Measurements from ENCODE around the gene ZNF567.

ZNF567 gene

DNA sequence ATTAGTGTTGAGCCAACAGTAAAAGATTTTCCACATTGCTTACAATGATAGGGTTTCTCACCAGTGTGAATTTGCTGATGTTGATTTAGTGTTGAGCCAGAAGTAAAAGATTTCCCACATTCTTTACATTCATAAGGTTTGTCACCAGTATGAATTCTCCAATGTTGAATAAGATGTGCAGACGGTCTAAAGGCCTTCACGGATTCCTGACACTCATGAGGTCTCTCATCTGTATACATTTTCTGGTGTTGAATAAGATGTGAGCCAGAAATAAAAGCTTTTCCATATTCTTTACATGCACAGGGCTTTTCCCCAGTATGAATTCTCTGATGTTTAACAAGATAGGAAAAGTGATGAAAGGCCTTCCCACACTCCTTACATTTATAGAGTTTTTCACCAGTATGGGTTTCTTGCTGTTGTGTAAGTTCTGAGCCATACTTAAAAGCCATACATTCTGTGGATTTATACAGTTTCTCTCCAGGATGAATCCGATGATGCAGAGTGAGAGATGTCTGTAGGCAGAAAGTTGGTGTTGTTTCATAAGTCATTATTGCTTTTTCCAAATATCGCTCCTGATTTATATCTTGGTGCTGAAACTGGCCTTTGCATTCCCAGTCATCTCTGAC lies 62.8 kb downstream of the ZNF567 start:
- H3K23ac ChIP-seq (ENCODE audit: low read depth, low read length, poor library complexity), result no peak overlapping the region
- no CpG with 5 or more reads among the region's 4 CpGs for WGBS, 2 donors (ENCODE audit: extremely low coverage in 2 of 2, insufficient read length in 2 of 2, insufficient replicate concordance in 1 of 2)
- H3K4me2 ChIP-seq (ENCODE audit: insufficient read depth, low read length, poor library complexity, severe bottlenecking), result no peak overlapping the region
- DNase-seq (ENCODE audit: low spot score), result no peak
- H2BK12ac ChIP-seq (ENCODE audit: low read length), result no peak overlapping the region
- no peak overlapping the region for H4K91ac ChIP-seq (ENCODE audit: low read depth, low read length, poor library complexity)
- no peak overlapping the region for H3K4me3 ChIP-seq (ENCODE audit: low read length in 2 of 2)
- H3K79me1 ChIP-seq (ENCODE audit: low read depth, low read length), result no peaks in the 10 kb centered on the region
- no peak overlapping the region for H3K27ac ChIP-seq (replicated peaks; ENCODE audit: low read length)
- no peak overlapping the region for H3K18ac ChIP-seq (ENCODE audit: low read length)
- H3K4me1 ChIP-seq (ENCODE audit: control insufficient read depth in 2 of 2, insufficient read depth in 1 of 2, low read depth in 1 of 2, low read length in 2 of 2), result no peaks in the 10 kb centered on the region
- peaks cover 56 to 99% of the 10 kb centered on the region in 2 donors for H3K36me3 ChIP-seq (replicated peaks in 1 of 2; ENCODE audit: control insufficient read depth in 2 of 2, insufficient read depth in 2 of 2, low read length in 2 of 2)
- no peak overlapping the region for H2BK5ac ChIP-seq (ENCODE audit: low read length)
- H2AK5ac ChIP-seq (ENCODE audit: low read depth, low read length), result no peak overlapping the region
- no peak overlapping the region for H3K14ac ChIP-seq (ENCODE audit: low read length)
- peaks cover 55 to 98% of the 10 kb centered on the region in 2 donors for H3K9me3 ChIP-seq (replicated peaks in 1 of 2; ENCODE audit: control insufficient read depth in 2 of 2, insufficient read depth in 1 of 2, low read depth in 1 of 2, low read length in 2 of 2)
- no peak overlapping the region for H2BK120ac ChIP-seq (ENCODE audit: low read depth, low read length)
- H3K4ac ChIP-seq (ENCODE audit: low read length), result no peak overlapping the region
- H2BK15ac ChIP-seq (ENCODE audit: low read length), result no peak overlapping the region
- no peak overlapping the region for H3K9ac ChIP-seq (ENCODE audit: low read depth, low read length, poor library complexity)
- H2AFZ ChIP-seq (ENCODE audit: low read length), result no peak overlapping the region
- H4K8ac ChIP-seq (ENCODE audit: low read depth, low read length), result no peak overlapping the region
- no peaks in the 10 kb centered on the region for H3K27me3 ChIP-seq (ENCODE audit: control insufficient read depth in 3 of 3, insufficient read depth in 3 of 3, low read depth in 1 of 3, low read length in 3 of 3)

Data from neuronal stem cell (in vitro differentiated cells).